Gastrocnemius medialis (tissue), 4 donors: Measurements from ENCODE around the gene GADD45G. TPM values are rescaled to one million over a fixed set of nuclear protein-coding genes. Genes with fewer than 3 reads are reported as not detected.

Experiments used
- ATAC-seq, 2 donors: fragments of 150-250 bp; one replicate each; pipeline ENCODE4 v1.9.1; 2016
- DNase-seq, 2 donors: peaks; one replicate each; pipeline ENCODE4 v3.0.0-alpha.2; 2019
- H3K27ac ChIP-seq, 4 donors: fragments of 200-600 bp; sonication (generic); 1 replicate in 1 of 4; 2 replicates in 3 of 4; pipeline ENCODE4 v1.5.1; 2016 to 2018; ENCODE audit warnings: mild to moderate bottlenecking in 2 of 4, moderate library complexity in 1 of 4
- H3K27me3 ChIP-seq, 3 donors: fragments of 200-600 bp; sonication (generic) in 2 of 3; 1 replicate in 1 of 3; 2 replicates in 2 of 3; pipeline versions ENCODE4 v1.5.1 to v1.6.0; 2016 to 2019; ENCODE audit warnings: mild to moderate bottlenecking in 1 of 3, moderate library complexity in 1 of 3
- H3K36me3 ChIP-seq, 2 donors: fragments of 200-600 bp; sonication (generic) in 1 of 2; one replicate each; pipeline ENCODE4 v1.5.1; 2017 to 2018
- H3K4me1 ChIP-seq, 2 donors: fragments of 200-600 bp; sonication (generic) in 1 of 2; one replicate each; pipeline ENCODE4 v1.5.1; 2016 to 2017; ENCODE audit warnings: mild to moderate bottlenecking in 2 of 2
- H3K4me3 ChIP-seq, 4 donors: fragments of 200-600 bp; sonication (generic) in 3 of 4; 1 replicate in 1 of 4; 2 replicates in 3 of 4; pipeline ENCODE4 v1.5.1; 2016 to 2019; ENCODE audit warnings: mild to moderate bottlenecking in 2 of 4
- H3K9me3 ChIP-seq, 3 donors: fragments of 200-600 bp; sonication (generic) in 2 of 3; 1 replicate in 1 of 3; 2 replicates in 2 of 3; pipeline ENCODE4 v1.5.1; 2016 to 2019
- CTCF ChIP-seq, 5 experiments: fragments of 450-650 bp in 3 of 5; fragments of 200-600 bp in 2 of 5; sonication (generic) in 2 of 5; IDR thresholded peaks in 4 of 5; conservative IDR thresholded peaks in 1 of 5; 1 replicate in 4 of 5; 2 replicates in 1 of 5; pipeline ENCODE4 v1.5.1; 2016 to 2019; ENCODE audit warnings: antibody characterized with exemption in 5 of 5, mild to moderate bottlenecking in 3 of 5, moderate library complexity in 3 of 5
- POLR2A ChIP-seq, 2 donors: fragments of 450-650 bp; IDR thresholded peaks; one replicate each; pipeline ENCODE4 v1.6.1; 2017; ENCODE audit warnings: antibody characterized with exemption in 2 of 2, mild to moderate bottlenecking in 2 of 2, moderate library complexity in 2 of 2
- in situ Hi-C, 4 donors: fragments of 200-750 bp; cut with MboI; loops; one replicate each; pipeline versions ENCODE4 v1.15.0 to v1.8.0; 2017; ENCODE audit warnings: low sequenced_read_pairs in 4 of 4
- intact Hi-C: fragments of 100-400 bp; cut with DNase I; formaldehyde crosslinking; loops from one replicate; pipeline ENCODE4 v1.15.1; 2023; ENCODE audit warnings: low total_unique reads
- total RNA-seq, 4 donors: library from RNA; depleted of rRNA; stranded (reverse); fragments of >200 nt; gene quantifications; one replicate each; pipeline versions ENCODE4 v1.1.0 to v1.2.3, GENCODE V29; 2016

Gene GADD45G
- total RNA-seq, 4 donors from 2014 or later: 84.6 to 154 (median 117) TPM

GRCh38 chr9:89638893-89639292 lies 34.1 kb downstream of the GADD45G start:
- intact Hi-C loops (loop anchor here (1.0 kb wide), 2 partner anchors 33 to 36 kb away; no protein-coding TSS in a partner anchor), in situ Hi-C loops (no loop called here)
- H3K9me3 ChIP-seq: no peaks in the 10 kb centered on the region
- H3K36me3 ChIP-seq: no peaks in the 10 kb centered on the region
- TF ChIP-seq POLR2A (IDR thresholded peaks at IDR 0.05) (no peak), CTCF (IDR thresholded peaks at IDR 0.05 in 4 of 5, conservative IDR thresholded peaks at IDR 0.05 in 1 of 5) (no peak)
- H3K4me3 ChIP-seq: peak overlapping the region in 2 of 4 donors; percentile 11 to 47
- DNase-seq: peak in 1 of 2 donors; percentile 52
- H3K27ac ChIP-seq: peak overlapping the region; percentile 85 to 93 (median 90)
- ATAC-seq: peak; percentile 50 to 57
- no peaks in the 10 kb centered on the region for H3K27me3 ChIP-seq
- peaks cover 62 to 65% of the 10 kb centered on the region in 2 donors for H3K4me1 ChIP-seq

- Histone ChIP-seq H3K36me3 (no peaks in the 10 kb centered on the region), H3K4me1 (peaks cover 57 to 63% of the 10 kb centered on the region in 2 donors), H3K9me3 (no peaks in the 10 kb centered on the region), H3K27me3 (no peaks in the 10 kb centered on the region), H3K27ac (peak overlapping the region; percentile 85 to 93 (median 90)), H3K4me3 (peak overlapping the region; percentile 47 to 58 (median 48))
- TF ChIP-seq POLR2A (IDR thresholded peaks at IDR 0.05): peak; percentile 32 to 43
- TF ChIP-seq CTCF (IDR thresholded peaks at IDR 0.05 in 4 of 5, conservative IDR thresholded peaks at IDR 0.05 in 1 of 5): peak in 2 of 5 experiments; percentile 33 to 45
- in situ Hi-C loops: no loop called here
- DNase-seq (peak; percentile 88 to 95), ATAC-seq (peak; percentile 87 to 88)
- intact Hi-C loops: loop anchor here (1.0 kb wide), 2 partner anchors 33 to 36 kb away; no protein-coding TSS in a partner anchor
Observed at GRCh38 chr9:89639367-89639795, 34.6 kb downstream of the GADD45G start.

- Histone ChIP-seq H3K9me3 (no peaks in the 10 kb centered on the region), H3K36me3 (no peaks in the 10 kb centered on the region), H3K4me3 (peak overlapping the region; percentile 47 to 58 (median 48)), H3K4me1 (peaks cover 51 to 57% of the 10 kb centered on the region in 2 donors), H3K27me3 (no peaks in the 10 kb centered on the region), H3K27ac (peak overlapping the region; percentile 85 to 93 (median 90))
- intact Hi-C loops: loop anchor here (1.0 kb wide), 2 partner anchors 34 to 35 kb away; no protein-coding TSS in a partner anchor
- no peak for TF ChIP-seq CTCF (IDR thresholded peaks at IDR 0.05 in 4 of 5, conservative IDR thresholded peaks at IDR 0.05 in 1 of 5)
- ATAC-seq (peak in 1 of 2 donors; percentile 1), DNase-seq (no peak)
- in situ Hi-C loops: no loop called here
Observed at GRCh38 chr9:89639961-89640360, 35.1 kb downstream of the GADD45G start.

GRCh38 chr9:89640361-89640760 lies 35.5 kb downstream of the GADD45G start:
- DNase-seq (no peak), ATAC-seq (no peak)
- Histone ChIP-seq H3K27me3 (no peaks in the 10 kb centered on the region), H3K4me3 (peak overlapping the region; percentile 47 to 58 (median 48)), H3K27ac (peak overlapping the region; percentile 85 to 93 (median 90)), H3K9me3 (no peaks in the 10 kb centered on the region), H3K36me3 (no peaks in the 10 kb centered on the region), H3K4me1 (peaks cover 47 to 53% of the 10 kb centered on the region in 2 donors)
- in situ Hi-C loops: no loop called here
- no peak for TF ChIP-seq CTCF (IDR thresholded peaks at IDR 0.05 in 4 of 5, conservative IDR thresholded peaks at IDR 0.05 in 1 of 5)
- no peak for TF ChIP-seq POLR2A (IDR thresholded peaks at IDR 0.05)
- intact Hi-C loops: no loop called here
